SK-N-SH (cell line): ENCODE data around the gene DOC2A. TPM values are rescaled to one million over a fixed set of nuclear protein-coding genes. Genes with fewer than 3 reads are reported as not detected.

Experiments
- CTCF ChIA-PET: fragments of 300-600, 350-600 bp; formaldehyde crosslinking; extraction: SDS; loops from one replicate; lab custom pipeline; 2021; lab: Yijun Ruan, JAX
- POLR2A ChIA-PET: fragments of 350-600 bp; sonication (Branson Sonifier 250); formaldehyde crosslinking; extraction: SDS; loops from one replicate; lab custom pipeline; 2020; ENCODE audit warnings: antibody characterized with exemption, inconsistent platforms; lab: Yijun Ruan, JAX
- DNase-seq: peaks from one replicate; pipeline ENCODE4 v3.0.0; 2012
- H2AFZ ChIP-seq: fragments of 200-600 bp; sonication (generic); 2 replicates; pipeline ENCODE4 v1.8.1; 2016; ENCODE audit warnings: antibody characterized with exemption, mild to moderate bottlenecking, low read depth
- H3F3A ChIP-seq: fragments of 200-600 bp; sonication (generic); replicated peaks from 2 replicates; pipeline ENCODE3; 2016; ENCODE audit warnings: antibody characterized with exemption, mild to moderate bottlenecking; ENCODE audit not compliant: insufficient read depth
- H3K27ac ChIP-seq, 2 experiments: fragments of 200-500 bp in 1 of 2; fragments of 200-600 bp in 1 of 2; sonication (Bioruptor generic) in 1 of 2; sonication (generic), shearing (Covaris generic) in 1 of 2; 2 replicates each; pipeline versions ENCODE4 v1.5.1 to v1.6.1; 2014 to 2016; ENCODE audit warnings: low read depth in 2 of 2, inconsistent platforms in 1 of 2, low read length in 1 of 2, mild to moderate bottlenecking in 1 of 2, mixed read lengths in 1 of 2
- H3K27me3 ChIP-seq: fragments of 200-600 bp; sonication (generic), shearing (Covaris generic); 2 replicates; pipeline ENCODE4 v1.6.1; 2016; ENCODE audit warnings: mixed run types; ENCODE audit not compliant: insufficient read depth
- H3K36me3 ChIP-seq, 2 experiments: fragments of 200-500 bp in 1 of 2; fragments of 200-600 bp in 1 of 2; sonication (Bioruptor generic) in 1 of 2; sonication (generic) in 1 of 2; replicated peaks in 1 of 2; 2 replicates each; pipeline versions ENCODE3 to v1.5.1; 2014 to 2016; ENCODE audit warnings: low read length in 1 of 2, mild to moderate bottlenecking in 1 of 2; ENCODE audit not compliant: insufficient read depth in 2 of 2, control insufficient read depth in 1 of 2
- H3K4me1 ChIP-seq, 2 experiments: fragments of 200-500 bp in 1 of 2; fragments of 200-600 bp in 1 of 2; sonication (Bioruptor generic) in 1 of 2; sonication (generic), shearing (Covaris generic) in 1 of 2; 2 replicates each; pipeline versions ENCODE4 v1.5.1 to v1.6.1; 2014 to 2016; ENCODE audit warnings: low read depth in 1 of 2, low read length in 1 of 2, mixed run types in 1 of 2; ENCODE audit not compliant: insufficient read depth in 2 of 2, control insufficient read depth in 1 of 2
- H3K4me2 ChIP-seq: fragments of 200-600 bp; sonication (generic), shearing (Covaris generic); 2 replicates; pipeline ENCODE4 v1.6.1; 2017; ENCODE audit warnings: mixed run types
- H3K4me3 ChIP-seq, 2 experiments: fragments of 200-500 bp in 1 of 2; fragments of 200-600 bp in 1 of 2; sonication (Bioruptor generic) in 1 of 2; sonication (generic), shearing (Covaris generic) in 1 of 2; 2 replicates each; pipeline versions ENCODE4 v1.5.1 to v1.8.1; 2014 to 2016; ENCODE audit warnings: low read depth in 2 of 2, inconsistent platforms in 1 of 2, low read length in 1 of 2, mild to moderate bottlenecking in 1 of 2, mixed read lengths in 1 of 2, moderate library complexity in 1 of 2
- H3K79me2 ChIP-seq: fragments of 200-600 bp; sonication (generic); 2 replicates; pipeline ENCODE4 v1.8.1; 2017; ENCODE audit warnings: mild to moderate bottlenecking; ENCODE audit not compliant: insufficient read depth
- H3K9ac ChIP-seq: fragments of 200-600 bp; sonication (generic); 2 replicates; pipeline ENCODE4 v1.6.1; 2017; ENCODE audit warnings: mixed run types
- H3K9me2 ChIP-seq: fragments of 200-600 bp; sonication (generic); 2 replicates; pipeline ENCODE4 v1.6.1; 2017; ENCODE audit warnings: mixed run types
- H3K9me3 ChIP-seq: fragments of 200-600 bp; sonication (generic); 2 replicates; pipeline ENCODE4 v1.6.1; 2017; ENCODE audit warnings: mixed run types, mild to moderate bottlenecking, moderate library complexity
- H4K20me1 ChIP-seq: fragments of 200-600 bp; sonication (generic); 2 replicates; pipeline ENCODE4 v1.6.1; 2017; ENCODE audit warnings: mild to moderate bottlenecking, mixed run types; ENCODE audit not compliant: insufficient read depth
- CHD2 ChIP-seq: fragments of 150-350 bp; IDR thresholded peaks from 2 replicates; pipeline ENCODE4 v1.6.1; 2018; ENCODE audit warnings: low read length; ENCODE audit not compliant: partially characterized antibody
- CTCF ChIP-seq: fragments of 200-600 bp; sonication (generic); IDR thresholded peaks from 2 replicates; pipeline ENCODE4 v1.6.1; 2017; ENCODE audit warnings: antibody characterized with exemption, mild to moderate bottlenecking, moderate library complexity
- ELF1 ChIP-seq: IDR thresholded peaks from 2 replicates; pipeline ENCODE4 v1.4.0; 2012
- EP300 ChIP-seq, 2 experiments: IDR thresholded peaks; 2 replicates each; pipeline versions ENCODE4 v1.4.0 to v1.6.1; 2012; ENCODE audit warnings: borderline replicate concordance in 1 of 2, low read depth in 1 of 2, low read length in 1 of 2
- EZH2phosphoT487 ChIP-seq: fragments of 200-600 bp; sonication (generic); IDR thresholded peaks from 2 replicates; pipeline ENCODE4 v1.6.1; 2017; ENCODE audit warnings: low read depth, mixed run types, mild to moderate bottlenecking, antibody characterized with exemption, moderate library complexity, borderline replicate concordance
- FOSL2 ChIP-seq: IDR thresholded peaks from 2 replicates; pipeline ENCODE4 v1.4.0; 2012; ENCODE audit warnings: low read depth, mild to moderate bottlenecking, moderate library complexity, borderline replicate concordance
- FOXJ3 ChIP-seq: sonication (generic); formaldehyde crosslinking; IDR thresholded peaks from 2 replicates; pipeline ENCODE4 v1.5.1; 2020; ENCODE audit warnings: mild to moderate bottlenecking, missing genetic modification reagents
- GABPA ChIP-seq: IDR thresholded peaks from 2 replicates; pipeline ENCODE4 v1.4.0; 2012; ENCODE audit warnings: low read depth, mild to moderate bottlenecking
- GATA2 ChIP-seq: sonication (generic); formaldehyde crosslinking; IDR thresholded peaks from 2 replicates; pipeline ENCODE4 v1.5.0; 2020; ENCODE audit warnings: mild to moderate bottlenecking, missing genetic modification reagents
- IRF3 ChIP-seq: fragments of 150-350 bp; IDR thresholded peaks from 2 replicates; pipeline ENCODE4 v1.6.1; 2016; ENCODE audit warnings: mild to moderate bottlenecking, low read depth, low read length
- JUND ChIP-seq: IDR thresholded peaks from 2 replicates; pipeline ENCODE4 v1.4.0; 2012
- MAX ChIP-seq: IDR thresholded peaks from 2 replicates; pipeline ENCODE4 v1.4.0; 2012; ENCODE audit warnings: low read depth
- NRF1 ChIP-seq: IDR thresholded peaks from 2 replicates; pipeline ENCODE4 v1.6.1; 2012; ENCODE audit warnings: low read depth, mild to moderate bottlenecking, low read length
- PBX3 ChIP-seq: IDR thresholded peaks from 2 replicates; pipeline ENCODE4; 2012
- RAD21 ChIP-seq: IDR thresholded peaks from 2 replicates; pipeline ENCODE4 v1.6.1; 2012; ENCODE audit warnings: mild to moderate bottlenecking, low read length
- RCOR1 ChIP-seq: fragments of 150-350 bp; IDR thresholded peaks from 2 replicates; pipeline ENCODE4 v1.6.1; 2017; ENCODE audit warnings: antibody characterized with exemption, low read length
- RFX5 ChIP-seq: IDR thresholded peaks from 2 replicates; pipeline ENCODE4 v1.6.1; 2012; ENCODE audit warnings: mild to moderate bottlenecking, improper control_type of control experiment, low read length
- RXRA ChIP-seq: IDR thresholded peaks from 2 replicates; pipeline ENCODE4 v1.4.0; 2012; ENCODE audit warnings: low read depth, mild to moderate bottlenecking, borderline replicate concordance
- TEAD4 ChIP-seq: IDR thresholded peaks from 2 replicates; pipeline ENCODE4 v1.4.0; 2012; ENCODE audit warnings: mild to moderate bottlenecking, borderline replicate concordance; ENCODE audit not compliant: insufficient read depth
- USF1 ChIP-seq: IDR thresholded peaks from 2 replicates; pipeline ENCODE4 v1.4.0; 2012; ENCODE audit warnings: low read depth, borderline replicate concordance
- YY1 ChIP-seq: IDR thresholded peaks from 2 replicates; pipeline ENCODE4 v1.4.0; 2012; ENCODE audit warnings: low read depth, mild to moderate bottlenecking
- ZBTB33 ChIP-seq: IDR thresholded peaks from 2 replicates; pipeline ENCODE4 v1.4.0; 2012; ENCODE audit warnings: low read depth, borderline replicate concordance
- WGBS: methylation state at CpG from one replicate; pipeline ENCODE4 v1.1.6; 2017; ENCODE audit warnings: low lambda C conversion rate; 5-methylcytosine and 5-hydroxymethylcytosine counted together
- polyA plus RNA-seq, 3 experiments: library from polyadenylated mRNA; depleted of rRNA; stranded (reverse); fragments of >200 nt; gene quantifications; 2 replicates each; pipeline ENCODE4 v1.2.3, GENCODE V29; 2012

Gene DOC2A
- polyA plus RNA-seq, 1 of the 3 experiments (the other 2 are of a cell fraction), result 10.4 TPM

- 0 out of 2 replicates have a peak, but pooled peaks have one; percentile 25 for TF ChIP-seq NRF1
- TF ChIP-seq RXRA, result no peak
- no peak for TF ChIP-seq JUND
- no peak for TF ChIP-seq CTCF
- TF ChIP-seq EZH2phosphoT487, result no peak
- peak; percentile 46; the same call in 1 of the 2 replicates for TF ChIP-seq PBX3
- TF ChIP-seq EP300 (IDR thresholded peaks at IDR 0.05; ENCODE audit: borderline replicate concordance in 1 of 2, low read depth in 1 of 2, low read length in 1 of 2), result peak; percentile 26 to 33; a peak in 2 of 4 replicates
These were observed 42.0 kb upstream of the DOC2A start (continued) for GRCh38 chr16:30052671-30053372.

GRCh38 chr16:30051518-30051917, 40.7 kb upstream of the DOC2A start:
- CTCF ChIA-PET, result interaction anchor here (0.6 to 6.1 kb wide), 3 partner anchors 9 to 346 kb away, joined by 3 to 31 read pairs (median 3); partner anchors contain the start of gene TLCD3B
- 40% methylated on average over 3 of the region's 3 CpGs for WGBS
- Histone ChIP-seq H3K27me3 (no peaks in the 10 kb centered on the region), H3K4me3 (no peak overlapping the region), H3K9me2 (no peaks in the 10 kb centered on the region), H3F3A (peaks cover 22% of the 10 kb centered on the region), H4K20me1 (no peaks in the 10 kb centered on the region), H3K79me2 (peaks cover 33% of the 10 kb centered on the region; the same call in 1 of the 2 replicates), H3K36me3 (no peaks in the 10 kb centered on the region), H3K4me2 (no peak overlapping the region), H3K9me3 (no peaks in the 10 kb centered on the region), H3K27ac (peak overlapping the region in 1 of 2 experiments; percentile 70; a peak in 2 of 4 replicates), H2AFZ (no peak overlapping the region; the same call in 1 of the 2 replicates), H3K9ac (peak overlapping the region; percentile 51; the same call in 1 of the 2 replicates), H3K4me1 (peaks cover 5% of the 10 kb centered on the region in 2 experiments; a peak in 2 of 4 replicates)
- no peak for TF ChIP-seq GABPA
- TF ChIP-seq ELF1, result no peak
- TF ChIP-seq RXRA, result no peak
- TF ChIP-seq USF1, result no peak
- peak; percentile 56; the same call in 1 of the 2 replicates for TF ChIP-seq FOSL2
- TF ChIP-seq TEAD4, result no peak
- TF ChIP-seq RAD21, result no peak
- TF ChIP-seq CHD2, result no peak
- TF ChIP-seq IRF3, result no peak
- TF ChIP-seq RFX5, result no peak
- TF ChIP-seq MAX, result peak; percentile 56; the same call in 1 of the 2 replicates
- no peak for TF ChIP-seq RCOR1
- TF ChIP-seq EP300 (IDR thresholded peaks at IDR 0.05; ENCODE audit: borderline replicate concordance in 1 of 2, low read depth in 1 of 2, low read length in 1 of 2), result no peak
- no peak for TF ChIP-seq FOXJ3 (CRISPR knock-in tag)
- no peak for TF ChIP-seq GATA2 (CRISPR knock-in tag)
- TF ChIP-seq YY1, result no peak
- no peak for TF ChIP-seq ZBTB33
- DNase-seq, result no peak
- POLR2A ChIA-PET, result no interaction called here
